HG03108 (cell line): Measurements from ENCODE around the gene UBQLN4.
"Not testable (repeated sequence)": the region's sequence is repeated elsewhere in the genome, so short reads cannot be mapped to it uniquely, and the experiment has no call there.

Source experiments
- ATAC-seq: cut with Tn5 transposase; IDR thresholded peaks from one replicate; pipeline ENCODE4 v1.9.1; 2021; ENCODE audit warnings: moderate library complexity; ENCODE audit not compliant: unreplicated experiment

UBQLN4 gene

GRCh38 chr1:156081180-156081916 is 27.8 kb upstream of the UBQLN4 start:
- no peak for ATAC-seq

- no peak for ATAC-seq
Observed at GRCh38 chr1:156080863-156081179, 27.2 kb upstream of the UBQLN4 start.

- no peak for ATAC-seq
Observed at GRCh38 chr1:156080241-156080862, 26.8 kb upstream of the UBQLN4 start.

GRCh38 chr1:156079762-156080161 is 26.2 kb upstream of the UBQLN4 start:
- no peak for ATAC-seq

- no peak for ATAC-seq
Observed at GRCh38 chr1:156078728-156079127, 25.1 kb upstream of the UBQLN4 start.

- no peak for ATAC-seq
Observed at GRCh38 chr1:156077430-156077760, 23.8 kb upstream of the UBQLN4 start.

GRCh38 chr1:156076609-156077429 is 23.2 kb upstream of the UBQLN4 start:
- ATAC-seq: peak; percentile 64

DNA sequence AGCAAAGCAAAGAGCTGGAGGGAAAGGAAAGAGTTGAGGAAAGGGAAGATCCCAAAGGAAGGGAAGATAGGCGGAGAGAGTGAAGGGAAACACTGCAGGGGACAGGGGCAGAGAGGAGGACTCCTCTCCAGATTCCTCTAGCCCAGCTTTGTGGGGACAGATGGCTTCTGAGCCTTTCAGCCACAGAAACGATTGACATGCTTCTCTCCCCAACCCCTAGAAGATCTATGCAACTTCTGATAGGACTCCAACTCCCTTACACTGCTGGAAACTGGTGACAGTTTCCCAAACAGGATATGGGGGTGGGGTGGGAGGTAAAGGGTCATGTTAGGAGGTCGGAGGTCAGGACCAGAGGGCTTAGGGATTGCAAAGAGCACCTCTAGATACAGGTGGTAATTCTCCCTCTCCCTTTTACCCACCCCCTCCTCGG is 22.2 kb upstream of the UBQLN4 start:
- ATAC-seq: no peak

- no peak for ATAC-seq
Observed at GRCh38 chr1:156075162-156075561, 21.6 kb upstream of the UBQLN4 start.

GRCh38 chr1:156074661-156075060 is 21.1 kb upstream of the UBQLN4 start:
- ATAC-seq: no peak

DNA sequence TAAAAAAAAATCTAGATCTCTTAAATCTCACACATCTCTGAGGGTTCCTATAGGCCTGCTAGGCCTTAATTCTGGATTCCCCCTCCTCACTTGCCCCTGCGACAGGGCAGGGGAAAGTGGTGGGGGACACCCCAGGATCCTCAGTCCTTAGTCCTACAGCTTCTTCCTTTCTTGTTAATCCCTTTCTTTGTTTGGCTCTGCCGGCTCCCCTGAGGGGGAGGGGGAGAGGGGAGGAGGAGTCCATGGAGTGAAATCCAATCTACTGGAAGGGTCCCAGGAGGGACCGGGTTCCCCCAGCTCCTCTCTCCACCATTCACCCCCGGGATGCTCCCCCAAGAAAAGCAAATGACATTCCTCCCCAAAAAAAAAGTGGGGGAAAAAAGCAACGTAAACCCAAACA is 20.1 kb upstream of the UBQLN4 start:
- ATAC-seq: no peak

DNA sequence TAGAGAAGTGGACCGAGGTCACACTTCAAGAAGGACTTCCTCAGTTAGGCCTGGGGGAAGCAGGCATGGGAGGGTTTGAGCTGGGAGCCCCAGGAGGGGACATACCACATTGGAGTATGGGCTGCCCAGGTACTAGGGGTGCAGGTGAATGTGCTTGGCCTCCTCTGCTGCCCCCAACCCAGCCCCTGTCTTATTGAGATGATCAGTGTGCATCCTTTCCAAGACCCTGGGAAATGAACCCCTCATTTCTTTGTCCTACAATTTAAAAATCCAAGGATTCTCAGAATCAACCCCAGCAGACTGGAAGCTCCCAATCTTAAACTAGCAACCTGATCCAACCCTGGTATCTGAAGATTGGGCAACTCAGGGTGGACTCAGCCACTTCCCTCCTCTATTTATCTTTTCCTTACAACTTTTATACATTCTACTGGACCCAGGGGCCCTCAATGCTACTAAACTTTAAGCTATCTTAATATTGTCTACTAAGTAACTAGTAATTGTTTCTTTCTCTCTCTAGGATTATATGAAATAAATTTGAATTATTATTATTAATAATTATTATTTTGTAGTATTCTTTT is 19.6 kb upstream of the UBQLN4 start:
- no peak for ATAC-seq

GRCh38 chr1:156072251-156072650 is 18.7 kb upstream of the UBQLN4 start:
- no peak for ATAC-seq

GRCh38 chr1:156071332-156071816 is 17.8 kb upstream of the UBQLN4 start:
- not testable (repeated sequence) for ATAC-seq

DNA sequence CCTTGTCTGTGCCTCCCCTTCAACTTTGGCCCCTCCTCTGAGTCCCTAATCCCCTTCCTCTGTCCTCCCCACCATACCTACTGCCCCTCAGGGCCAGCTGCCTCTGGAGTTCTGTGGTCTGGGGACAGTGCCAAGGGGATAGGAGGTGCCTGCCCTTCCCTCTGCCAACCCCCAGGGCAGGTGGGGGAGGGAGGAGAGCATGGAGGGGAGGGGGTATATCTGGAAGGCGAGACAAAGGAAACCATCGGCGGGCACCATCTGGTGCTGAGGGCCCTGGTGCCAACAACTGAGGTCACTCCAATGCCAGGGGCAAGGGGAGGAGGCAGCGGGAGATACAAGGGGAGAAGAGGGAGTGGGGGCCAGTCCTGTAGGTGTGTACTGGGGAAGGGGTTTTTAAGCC is 16.9 kb upstream of the UBQLN4 start:
- ATAC-seq: no peak

GRCh38 chr1:156069490-156070455 is 16.2 kb upstream of the UBQLN4 start:
- ATAC-seq: no peak

- no peak for ATAC-seq
Observed at GRCh38 chr1:156067262-156067661, 13.7 kb upstream of the UBQLN4 start.

- ATAC-seq: no peak
Observed at GRCh38 chr1:156065871-156066270, 12.3 kb upstream of the UBQLN4 start.

GRCh38 chr1:156065212-156065611 is 11.6 kb upstream of the UBQLN4 start:
- ATAC-seq: no peak

DNA sequence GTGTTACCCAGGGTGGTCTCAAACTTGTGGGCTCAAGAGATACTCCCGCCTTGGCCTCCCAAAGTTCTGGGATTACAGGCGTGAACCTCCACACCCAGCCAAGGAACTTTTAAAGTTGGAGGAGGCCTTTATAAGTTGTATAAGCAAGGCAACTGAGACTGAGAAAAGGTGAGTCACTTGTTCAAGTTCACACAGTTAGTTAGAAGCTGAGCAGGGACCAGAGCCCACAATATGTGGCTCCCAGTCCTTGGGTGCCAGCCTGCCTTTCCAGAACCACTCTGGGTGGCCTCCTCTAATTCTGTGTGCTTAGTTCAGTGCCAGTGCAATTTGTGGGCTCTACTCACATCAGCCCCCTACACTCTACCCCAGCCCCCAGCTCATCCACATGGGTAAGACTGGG is 11.0 kb upstream of the UBQLN4 start:
- ATAC-seq: no peak

- no peak for ATAC-seq
Observed at GRCh38 chr1:156063997-156064285, 10.3 kb upstream of the UBQLN4 start.
